ENCODE measurements around the gene TECTA.
"Not testable (repeated sequence)": the region's sequence is repeated elsewhere in the genome, so short reads cannot be mapped to it uniquely, and the experiment has no call there.

Gene TECTA

GRCh38 chr11:121095561-121095960, 5.5 kb upstream of the TECTA start:
- DNase-seq (ENCODE audit: low read depth, low spot score): peak; percentile 17

- DNase-seq (ENCODE audit: low read depth, low spot score): no peak
Observed at GRCh38 chr11:121099364-121099763, 1.7 kb upstream of the TECTA start.

GRCh38 chr11:121099885-121100284, 1.2 kb upstream of the TECTA start:
- no peak for DNase-seq (ENCODE audit: low read depth, low spot score)

GRCh38 chr11:121104312-121104762, 3.3 kb downstream of the TECTA start:
- DNase-seq (ENCODE audit: low read depth, low spot score): no peak

- DNase-seq (ENCODE audit: low read depth, low spot score): no peak
Observed at GRCh38 chr11:121105063-121105480, 4.0 kb downstream of the TECTA start.

GRCh38 chr11:121105481-121106195, 4.6 kb downstream of the TECTA start:
- no peak for DNase-seq (ENCODE audit: low read depth, low spot score)

GRCh38 chr11:121106812-121107211, 5.8 kb downstream of the TECTA start:
- DNase-seq (ENCODE audit: low read depth, low spot score): no peak

GRCh38 chr11:121108413-121108812, 7.4 kb downstream of the TECTA start:
- no peak for DNase-seq (ENCODE audit: low read depth, low spot score)

- DNase-seq (ENCODE audit: low read depth, low spot score): no peak
Observed at GRCh38 chr11:121109471-121109870, 8.4 kb downstream of the TECTA start.

GRCh38 chr11:121109916-121110586, 9.0 kb downstream of the TECTA start:
- DNase-seq (ENCODE audit: low read depth, low spot score): no peak

- DNase-seq (ENCODE audit: low read depth, low spot score): no peak
Observed at GRCh38 chr11:121110871-121111724, 10.1 kb downstream of the TECTA start.

- DNase-seq (ENCODE audit: low read depth, low spot score): peak; percentile 70
Observed at GRCh38 chr11:121112498-121113455, 11.7 kb downstream of the TECTA start.

GRCh38 chr11:121113611-121114010, 12.6 kb downstream of the TECTA start:
- DNase-seq (ENCODE audit: low read depth, low spot score): no peak

- DNase-seq (ENCODE audit: low read depth, low spot score): not testable (repeated sequence)
Observed at GRCh38 chr11:121115024-121115423, 14.0 kb downstream of the TECTA start.

GRCh38 chr11:121117788-121118187, 16.7 kb downstream of the TECTA start:
- DNase-seq (ENCODE audit: low read depth, low spot score): no peak

- no peak for DNase-seq (ENCODE audit: low read depth, low spot score)
Observed at GRCh38 chr11:121119440-121119839, 18.4 kb downstream of the TECTA start.

GRCh38 chr11:121122328-121122727, 21.3 kb downstream of the TECTA start:
- no peak for DNase-seq (ENCODE audit: low read depth, low spot score)

GRCh38 chr11:121123496-121124069, 22.5 kb downstream of the TECTA start:
- no peak for DNase-seq (ENCODE audit: low read depth, low spot score)

- DNase-seq (ENCODE audit: low read depth, low spot score): no peak
Observed at GRCh38 chr11:121127809-121128208, 26.8 kb downstream of the TECTA start.

Measured in ELF-1 (cell line).